Measurements from ENCODE around the gene PIWIL1. TPM values are rescaled to one million over a fixed set of nuclear protein-coding genes. Genes with fewer than 3 reads are reported as not detected.

The PIWIL1 gene
- total and polyA plus RNA-seq, 2 donors (not counting 3 experiments of a cell fraction or from before 2014, with no cell fraction given), result not detected

DNA sequence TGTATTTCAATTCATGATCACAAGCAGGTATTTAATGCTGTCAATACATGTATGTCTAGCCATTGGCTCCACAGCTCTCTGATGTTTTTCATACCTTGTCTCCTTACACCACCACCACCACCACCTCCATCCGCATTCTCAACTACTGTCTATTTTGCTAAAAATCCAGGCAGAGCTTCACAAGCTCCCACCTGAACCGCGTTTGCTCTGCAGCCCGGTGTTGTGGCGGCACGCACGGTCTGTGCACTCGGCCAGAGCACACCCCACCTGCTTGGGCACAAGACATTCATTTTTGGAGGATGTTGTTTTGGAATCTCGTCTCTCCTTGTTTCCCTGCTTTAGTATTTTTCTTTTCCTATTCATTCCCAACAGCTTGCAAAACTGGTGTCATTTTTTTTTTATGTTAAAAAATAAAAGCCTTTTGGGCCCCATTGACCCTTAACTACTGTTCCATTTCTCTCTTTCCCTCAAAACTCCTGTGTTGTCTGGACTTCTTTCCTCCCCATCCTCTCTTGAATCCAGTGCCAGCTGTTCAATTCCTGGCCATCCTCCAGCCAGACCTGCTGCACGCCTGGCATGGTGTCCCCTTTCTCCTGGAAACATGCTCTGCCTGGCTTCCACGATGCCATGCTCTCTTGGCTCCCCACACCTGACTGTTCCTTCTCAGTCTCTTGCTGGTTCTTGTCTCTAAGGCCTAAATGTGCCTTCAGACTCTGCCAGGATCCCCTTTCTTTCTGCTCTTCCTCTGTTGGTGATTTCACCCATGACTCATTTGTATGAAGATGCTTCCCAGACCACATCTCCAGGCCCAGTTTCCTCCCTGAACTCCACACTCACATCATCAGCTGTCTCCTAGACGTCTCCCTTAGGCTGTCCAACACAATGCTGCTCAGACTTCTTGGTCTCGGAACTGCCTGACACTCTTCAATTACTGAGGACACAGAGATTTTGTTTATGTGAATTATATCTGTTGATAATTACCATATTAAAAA, 37.9 kb downstream of the PIWIL1 start:
- ChIA-PET CTCF (no interaction called here), POLR2A (no interaction called here)
- no peaks in the 10 kb centered on the region for H3K4me1 ChIP-seq (ENCODE audit: control insufficient read depth, extremely low read depth, insufficient read depth, low read length)
- no peaks in the 10 kb centered on the region for H3K9me1 ChIP-seq (replicated peaks; ENCODE audit: control insufficient read depth, extremely low read depth, insufficient read depth, low read length)
- dilution Hi-C loops (cut with MboI; ENCODE audit: extremely low pct_ligation_motif_present, low sequenced_read_pairs) (no loop called here), intact Hi-C loops (cut with micrococcal nuclease) (no loop called here)
- peaks cover 3% of the 10 kb centered on the region for H3K9me3 ChIP-seq (replicated peaks; ENCODE audit: control insufficient read depth, insufficient read depth, low read length)
- DNase-seq (ENCODE audit: low read depth, low spot score) (no peak), FAIRE-seq (no peak)
- no peak for TF ChIP-seq EZH2 (IDR thresholded peaks at IDR 0.05; ENCODE audit: borderline replicate concordance, low read depth, low read length, severe bottlenecking)
- TF ChIP-seq, protein P1, sequence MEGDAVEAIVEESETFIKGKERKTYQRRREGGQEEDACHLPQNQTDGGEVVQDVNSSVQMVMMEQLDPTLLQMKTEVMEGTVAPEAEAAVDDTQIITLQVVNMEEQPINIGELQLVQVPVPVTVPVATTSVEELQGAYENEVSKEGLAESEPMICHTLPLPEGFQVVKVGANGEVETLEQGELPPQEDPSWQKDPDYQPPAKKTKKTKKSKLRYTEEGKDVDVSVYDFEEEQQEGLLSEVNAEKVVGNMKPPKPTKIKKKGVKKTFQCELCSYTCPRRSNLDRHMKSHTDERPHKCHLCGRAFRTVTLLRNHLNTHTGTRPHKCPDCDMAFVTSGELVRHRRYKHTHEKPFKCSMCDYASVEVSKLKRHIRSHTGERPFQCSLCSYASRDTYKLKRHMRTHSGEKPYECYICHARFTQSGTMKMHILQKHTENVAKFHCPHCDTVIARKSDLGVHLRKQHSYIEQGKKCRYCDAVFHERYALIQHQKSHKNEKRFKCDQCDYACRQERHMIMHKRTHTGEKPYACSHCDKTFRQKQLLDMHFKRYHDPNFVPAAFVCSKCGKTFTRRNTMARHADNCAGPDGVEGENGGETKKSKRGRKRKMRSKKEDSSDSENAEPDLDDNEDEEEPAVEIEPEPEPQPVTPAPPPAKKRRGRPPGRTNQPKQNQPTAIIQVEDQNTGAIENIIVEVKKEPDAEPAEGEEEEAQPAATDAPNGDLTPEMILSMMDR (IDR thresholded peaks at IDR 0.05; ENCODE audit: extremely low read depth in 1 of 2, insufficient read depth in 1 of 2, low read depth in 1 of 2, low read length in 2 of 2), result no peak
- TF ChIP-seq JUN (IDR thresholded peaks at IDR 0.05; ENCODE audit: borderline replicate concordance, insufficient read depth, insufficient read length, low read depth), result no peak
- TF ChIP-seq FOS (IDR thresholded peaks at IDR 0.05; ENCODE audit: borderline replicate concordance, insufficient read depth, low read length), result no peak
- TF ChIP-seq POLR2A (IDR thresholded peaks at IDR 0.05; ENCODE audit: low read depth, low read length), result no peak
- TF ChIP-seq, protein P2, sequence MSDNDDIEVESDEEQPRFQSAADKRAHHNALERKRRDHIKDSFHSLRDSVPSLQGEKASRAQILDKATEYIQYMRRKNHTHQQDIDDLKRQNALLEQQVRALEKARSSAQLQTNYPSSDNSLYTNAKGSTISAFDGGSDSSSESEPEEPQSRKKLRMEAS (IDR thresholded peaks at IDR 0.05; ENCODE audit: insufficient read depth, insufficient read length), result no peak
- no peak for TF ChIP-seq MYC (IDR thresholded peaks at IDR 0.05; ENCODE audit: low read depth, low read length)
- no peak for TF ChIP-seq POLR2AphosphoS5 (IDR thresholded peaks at IDR 0.05; ENCODE audit: insufficient read depth, low read depth, low read length)
- TF ChIP-seq GATA2 (IDR thresholded peaks at IDR 0.05; ENCODE audit: insufficient read depth, insufficient read length, low read depth, low read length), result no peak
- H3K36me3 ChIP-seq (ENCODE audit: control insufficient read depth in 2 of 2, extremely low read depth in 1 of 2, insufficient read depth in 2 of 2, low read length in 2 of 2), result no peaks in the 10 kb centered on the region
- H3K4me2 ChIP-seq (ENCODE audit: insufficient read depth, low read length), result no peak overlapping the region
- BruUV-seq (replicated peaks), result no TSS peak
- no peak overlapping the region for H3K4me3 ChIP-seq (replicated peaks in 1 of 3; ENCODE audit: insufficient read depth in 1 of 3, low read depth in 1 of 3, low read length in 3 of 3)
- no peak overlapping the region for H2AFZ ChIP-seq (ENCODE audit: low read depth, low read length)
- H3K79me2 ChIP-seq (ENCODE audit: control insufficient read depth, insufficient read depth, low read length), result no peaks in the 10 kb centered on the region
- no peak overlapping the region for H3K27ac ChIP-seq (ENCODE audit: insufficient read depth, low read depth, low read length)
- H3K9ac ChIP-seq (replicated peaks; ENCODE audit: extremely low read depth, insufficient read depth, low read length), result no peak overlapping the region
- H4K20me1 ChIP-seq (replicated peaks; ENCODE audit: control insufficient read depth, extremely low read depth, insufficient read depth, low read length), result no peaks in the 10 kb centered on the region
- no peaks in the 10 kb centered on the region for H3K27me3 ChIP-seq (ENCODE audit: control insufficient read depth in 2 of 2, insufficient read depth in 2 of 2, low read length in 2 of 2)

Measured in endothelial cell of umbilical vein (primary cell).